ENCODE data around the gene NLRP9.

- TF ChIP-seq, protein P1, sequence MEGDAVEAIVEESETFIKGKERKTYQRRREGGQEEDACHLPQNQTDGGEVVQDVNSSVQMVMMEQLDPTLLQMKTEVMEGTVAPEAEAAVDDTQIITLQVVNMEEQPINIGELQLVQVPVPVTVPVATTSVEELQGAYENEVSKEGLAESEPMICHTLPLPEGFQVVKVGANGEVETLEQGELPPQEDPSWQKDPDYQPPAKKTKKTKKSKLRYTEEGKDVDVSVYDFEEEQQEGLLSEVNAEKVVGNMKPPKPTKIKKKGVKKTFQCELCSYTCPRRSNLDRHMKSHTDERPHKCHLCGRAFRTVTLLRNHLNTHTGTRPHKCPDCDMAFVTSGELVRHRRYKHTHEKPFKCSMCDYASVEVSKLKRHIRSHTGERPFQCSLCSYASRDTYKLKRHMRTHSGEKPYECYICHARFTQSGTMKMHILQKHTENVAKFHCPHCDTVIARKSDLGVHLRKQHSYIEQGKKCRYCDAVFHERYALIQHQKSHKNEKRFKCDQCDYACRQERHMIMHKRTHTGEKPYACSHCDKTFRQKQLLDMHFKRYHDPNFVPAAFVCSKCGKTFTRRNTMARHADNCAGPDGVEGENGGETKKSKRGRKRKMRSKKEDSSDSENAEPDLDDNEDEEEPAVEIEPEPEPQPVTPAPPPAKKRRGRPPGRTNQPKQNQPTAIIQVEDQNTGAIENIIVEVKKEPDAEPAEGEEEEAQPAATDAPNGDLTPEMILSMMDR (IDR thresholded peaks at IDR 0.05): no peak
- no peak for TF ChIP-seq POLR2A (IDR thresholded peaks at IDR 0.05)
Observed at GRCh38 chr19:55689411-55690108, 48.6 kb downstream of the NLRP9 start.

All from uterus (tissue), 2 donors.